ENCODE data around the gene SNCB.

DNA sequence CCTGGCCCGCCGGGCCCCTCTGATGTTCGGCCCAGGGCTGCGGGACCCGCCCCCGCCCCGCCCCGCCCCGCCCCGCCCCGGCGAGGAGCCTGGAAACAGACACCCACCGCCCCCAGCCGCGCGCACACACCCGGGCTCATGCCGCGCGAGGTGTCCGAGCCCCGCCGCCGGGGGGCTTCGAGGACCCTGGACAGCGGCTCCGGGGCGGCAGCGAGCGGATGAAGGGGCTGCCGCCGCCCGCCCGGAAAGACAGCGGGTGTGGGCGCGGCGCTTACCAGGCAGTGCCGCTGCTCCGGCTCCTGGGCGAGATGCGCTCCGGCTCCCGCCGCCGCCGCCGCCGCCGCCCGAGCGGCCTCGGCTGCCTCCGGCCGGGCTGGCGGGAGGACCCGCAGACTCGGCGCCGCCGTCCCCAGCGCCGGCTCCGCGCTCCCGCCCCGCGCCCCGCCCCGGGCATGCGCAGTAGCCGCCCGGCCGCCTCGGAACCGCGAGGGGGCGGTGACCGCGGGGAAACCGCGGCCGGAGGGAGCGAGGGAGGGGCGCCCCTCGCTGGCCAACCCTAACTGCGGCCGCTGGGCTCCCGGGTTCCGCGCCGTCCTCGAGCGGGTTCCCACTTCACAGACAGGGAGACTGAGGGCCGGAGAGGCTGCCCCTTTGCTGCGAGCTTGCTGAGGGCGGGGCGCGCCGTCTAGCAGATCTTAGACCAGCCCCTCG lies 20.5 kb downstream of the SNCB start, which contains the start of gene GPRIN1:
- peak in 6 of 12 donors; percentile 8 to 47 (median 36) for TF ChIP-seq CTCF (IDR thresholded peaks at IDR 0.05)
- no peak for TF ChIP-seq POLR2A (IDR thresholded peaks at IDR 0.05)
